Measurements from ENCODE around the gene CDH23. TPM values are rescaled to one million over a fixed set of nuclear protein-coding genes. Genes with fewer than 3 reads are reported as not detected.

Gene CDH23
- total and polyA plus RNA-seq, 8 donors: 3.4 to 64.6 (median 9.9) TPM

GRCh38 chr10:71517298-71518169 lies 120.8 kb downstream of the CDH23 start:
- DNase-seq (no peak), ATAC-seq (no peak), FAIRE-seq (no peak)
- Histone ChIP-seq H3K27ac (no peak overlapping the region), H3K4me1 (no peaks in the 10 kb centered on the region), H3K4me3 (no peak overlapping the region), H3K27me3 (no peaks in the 10 kb centered on the region), H3K36me3 (no peaks in the 10 kb centered on the region), H3K9me3 (no peaks in the 10 kb centered on the region)
- 68 to 72% methylated on average over 18 of the region's 18 CpGs for WGBS, 2 donors
- intact Hi-C loops (cut with DNase I): no loop called here
- TF ChIP-seq CTCF (IDR thresholded peaks at IDR 0.05): no peak

- no peak for ATAC-seq
- intact Hi-C loops (cut with DNase I): no loop called here
These were observed 123.3 kb downstream of the CDH23 start for GRCh38 chr10:71520042-71520441.

GRCh38 chr10:71521504-71522441 lies 125.1 kb downstream of the CDH23 start:
- no peak for DNase-seq
- no peak for TF ChIP-seq CTCF (IDR thresholded peaks at IDR 0.05)
- intact Hi-C loops (cut with DNase I): no loop called here
- Histone ChIP-seq H3K27ac (no peak overlapping the region), H3K4me1 (no peaks in the 10 kb centered on the region), H3K27me3 (no peaks in the 10 kb centered on the region), H3K4me3 (no peak overlapping the region), H3K9me3 (no peaks in the 10 kb centered on the region), H3K36me3 (no peaks in the 10 kb centered on the region)
- 78 to 84% methylated on average over 14 of the region's 14 CpGs for WGBS, 2 donors
- ATAC-seq: no peak
- no peak for FAIRE-seq

More at GRCh38 chr10:71520042-71520441, 123.3 kb downstream of the CDH23 start:
- no peak for FAIRE-seq
- Histone ChIP-seq H3K27ac (no peak overlapping the region), H3K27me3 (no peaks in the 10 kb centered on the region), H3K4me3 (no peak overlapping the region), H3K4me1 (no peaks in the 10 kb centered on the region), H3K9me3 (no peaks in the 10 kb centered on the region), H3K36me3 (no peaks in the 10 kb centered on the region)
- no peak for DNase-seq
- TF ChIP-seq CTCF (IDR thresholded peaks at IDR 0.05): no peak
- WGBS, 2 donors: 82 to 86% methylated on average over 8 of the region's 8 CpGs

- intact Hi-C loops (cut with DNase I): no loop called here
- FAIRE-seq: no peak
- no peak for DNase-seq
- Histone ChIP-seq H3K27me3 (no peaks in the 10 kb centered on the region), H3K4me1 (no peaks in the 10 kb centered on the region), H3K27ac (no peak overlapping the region), H3K9me3 (no peaks in the 10 kb centered on the region), H3K4me3 (no peak overlapping the region), H3K36me3 (no peaks in the 10 kb centered on the region)
- TF ChIP-seq CTCF (IDR thresholded peaks at IDR 0.05): no peak
- ATAC-seq: no peak
- 60 to 71% methylated on average over 5 of the region's 5 CpGs for WGBS, 2 donors
These were observed 125.9 kb downstream of the CDH23 start for GRCh38 chr10:71522442-71523144.
